NT2/D1 (cell line): ENCODE measurements around the gene SHROOM4.

Experiments
- DNase-seq: peaks from one replicate; pipeline ENCODE4 v3.0.0-alpha.2; 2011; ENCODE audit warnings: low read depth, low spot score
- H3K27me3 ChIP-seq: 2 replicates; pipeline ENCODE4 v1.6.0; 2011; ENCODE audit warnings: mild to moderate bottlenecking; ENCODE audit not compliant: insufficient read length, insufficient read depth
- H3K36me3 ChIP-seq: 2 replicates; pipeline ENCODE4 v1.6.1; 2011; ENCODE audit warnings: mild to moderate bottlenecking, low read length, mixed read lengths; ENCODE audit not compliant: insufficient read depth, insufficient read length
- H3K4me1 ChIP-seq: 2 replicates; pipeline ENCODE4 v1.5.1; 2011; ENCODE audit not compliant: insufficient read depth, insufficient read length
- H3K4me3 ChIP-seq: 2 replicates; pipeline ENCODE4 v1.5.1; 2011; ENCODE audit warnings: low read depth; ENCODE audit not compliant: insufficient read length
- H3K9ac ChIP-seq: 2 replicates; pipeline ENCODE4 v1.6.0; 2011; ENCODE audit warnings: low read depth; ENCODE audit not compliant: insufficient read length
- H3K9me3 ChIP-seq: 2 replicates; pipeline ENCODE4 v1.5.1; 2011; ENCODE audit warnings: mild to moderate bottlenecking, low read length; ENCODE audit not compliant: insufficient read depth
- SUZ12 ChIP-seq: IDR thresholded peaks from 2 replicates; pipeline ENCODE4 v1.6.1; 2011; ENCODE audit not compliant: insufficient read length, insufficient read depth; ENCODE audit errors: extremely low read depth
- YY1 ChIP-seq: IDR thresholded peaks from 2 replicates; pipeline ENCODE4 v1.6.1; 2011; ENCODE audit not compliant: insufficient read length, insufficient read depth
- ZNF274 ChIP-seq: IDR thresholded peaks from 2 replicates; pipeline ENCODE4 v1.6.1; 2011; ENCODE audit warnings: mild to moderate bottlenecking, low read depth, low read length

Gene SHROOM4

GRCh38 chrX:50596056-50596455 is 217.9 kb downstream of the SHROOM4 start:
- H3K4me1 ChIP-seq, result peaks cover 9% of the 10 kb centered on the region

GRCh38 chrX:50594788-50595187 is 219.2 kb downstream of the SHROOM4 start:
- H3K9ac ChIP-seq, result no peak overlapping the region
- H3K4me1 ChIP-seq, result peaks cover 9% of the 10 kb centered on the region
- no peak overlapping the region for H3K4me3 ChIP-seq

More at GRCh38 chrX:50596056-50596455, 217.9 kb downstream of the SHROOM4 start:
- Histone ChIP-seq H3K27me3 (no peaks in the 10 kb centered on the region), H3K36me3 (peaks cover 3% of the 10 kb centered on the region), H3K9me3 (no peaks in the 10 kb centered on the region), H3K9ac (no peak overlapping the region), H3K4me3 (no peak overlapping the region)
- TF ChIP-seq ZNF274 (no peak), YY1 (no peak), SUZ12 (no peak)
- DNase-seq, result no peak

GRCh38 chrX:50586980-50587379 is 227.0 kb downstream of the SHROOM4 start:
- H3K27me3 ChIP-seq, result no peaks in the 10 kb centered on the region
- TF ChIP-seq ZNF274 (no peak), SUZ12 (no peak), YY1 (no peak)
- peaks cover 8% of the 10 kb centered on the region; the same call in 1 of the 2 replicates for H3K9me3 ChIP-seq
- DNase-seq, result no peak
- no peaks in the 10 kb centered on the region for H3K36me3 ChIP-seq
- no peak overlapping the region for H3K9ac ChIP-seq
- H3K4me1 ChIP-seq, result no peaks in the 10 kb centered on the region
- no peak overlapping the region for H3K4me3 ChIP-seq

More at GRCh38 chrX:50594788-50595187, 219.2 kb downstream of the SHROOM4 start:
- peak; percentile 80 for DNase-seq
- no peak for TF ChIP-seq SUZ12
- TF ChIP-seq ZNF274, result no peak
- TF ChIP-seq YY1, result no peak
- no peaks in the 10 kb centered on the region for H3K9me3 ChIP-seq
- H3K36me3 ChIP-seq, result no peaks in the 10 kb centered on the region
- H3K27me3 ChIP-seq, result no peaks in the 10 kb centered on the region

- H3K27me3 ChIP-seq, result no peaks in the 10 kb centered on the region
- no peak for TF ChIP-seq SUZ12
- TF ChIP-seq ZNF274, result no peak
- TF ChIP-seq YY1, result no peak
- no peaks in the 10 kb centered on the region for H3K4me1 ChIP-seq
- H3K9me3 ChIP-seq, result peaks cover 8% of the 10 kb centered on the region; the same call in 1 of the 2 replicates
- H3K36me3 ChIP-seq, result no peaks in the 10 kb centered on the region
- DNase-seq, result no peak
- H3K4me3 ChIP-seq, result no peak overlapping the region
- no peak overlapping the region for H3K9ac ChIP-seq
Observed at GRCh38 chrX:50586407-50586806, 227.6 kb downstream of the SHROOM4 start.

- Histone ChIP-seq H3K9me3 (peaks cover 14% of the 10 kb centered on the region; the same call in 1 of the 2 replicates), H3K4me1 (no peaks in the 10 kb centered on the region), H3K36me3 (no peaks in the 10 kb centered on the region), H3K4me3 (no peak overlapping the region), H3K9ac (no peak overlapping the region), H3K27me3 (no peaks in the 10 kb centered on the region)
- TF ChIP-seq SUZ12, result no peak
- no peak for TF ChIP-seq YY1
- TF ChIP-seq ZNF274, result no peak
- peak; percentile 49 for DNase-seq
Observed at GRCh38 chrX:50581405-50581804, 232.6 kb downstream of the SHROOM4 start.

- no peaks in the 10 kb centered on the region for H3K36me3 ChIP-seq
- DNase-seq, result peak; percentile 60
- H3K4me1 ChIP-seq, result no peaks in the 10 kb centered on the region
- H3K4me3 ChIP-seq, result no peak overlapping the region
- H3K9ac ChIP-seq, result no peak overlapping the region
- TF ChIP-seq SUZ12, result no peak
- TF ChIP-seq ZNF274, result no peak
- no peak for TF ChIP-seq YY1
- H3K9me3 ChIP-seq, result peaks cover 14% of the 10 kb centered on the region; the same call in 1 of the 2 replicates
- no peaks in the 10 kb centered on the region for H3K27me3 ChIP-seq
Observed at GRCh38 chrX:50579955-50580354, 234.0 kb downstream of the SHROOM4 start.

- no peak overlapping the region for H3K9ac ChIP-seq
- H3K36me3 ChIP-seq, result no peaks in the 10 kb centered on the region
- H3K27me3 ChIP-seq, result no peaks in the 10 kb centered on the region
- no peak for TF ChIP-seq YY1
- 0 out of 2 replicates have a peak, but pooled peaks cover 6% of the 10 kb centered on the region for H3K9me3 ChIP-seq
- H3K4me1 ChIP-seq, result no peaks in the 10 kb centered on the region
- no peak overlapping the region for H3K4me3 ChIP-seq
- no peak for DNase-seq
Observed at GRCh38 chrX:50577326-50577725, 236.7 kb downstream of the SHROOM4 start.

GRCh38 chrX:50567636-50568035 is 246.4 kb downstream of the SHROOM4 start:
- Histone ChIP-seq H3K4me3 (no peak overlapping the region), H3K27me3 (no peaks in the 10 kb centered on the region), H3K4me1 (peaks cover 3% of the 10 kb centered on the region), H3K9ac (no peak overlapping the region), H3K36me3 (no peaks in the 10 kb centered on the region), H3K9me3 (no peaks in the 10 kb centered on the region)
- no peak for TF ChIP-seq ZNF274
- no peak for TF ChIP-seq SUZ12
- TF ChIP-seq YY1, result no peak
- DNase-seq, result no peak
